HCEC 1CT (cell line): ENCODE measurements around the gene ADA.
"Not testable (repeated sequence)": the region's sequence is repeated elsewhere in the genome, so short reads cannot be mapped to it uniquely, and the experiment has no call there.

Source experiments
- DNase-seq: peaks from one replicate; pipeline ENCODE4 v3.0.0-alpha.2; 2017

ADA gene

DNA sequence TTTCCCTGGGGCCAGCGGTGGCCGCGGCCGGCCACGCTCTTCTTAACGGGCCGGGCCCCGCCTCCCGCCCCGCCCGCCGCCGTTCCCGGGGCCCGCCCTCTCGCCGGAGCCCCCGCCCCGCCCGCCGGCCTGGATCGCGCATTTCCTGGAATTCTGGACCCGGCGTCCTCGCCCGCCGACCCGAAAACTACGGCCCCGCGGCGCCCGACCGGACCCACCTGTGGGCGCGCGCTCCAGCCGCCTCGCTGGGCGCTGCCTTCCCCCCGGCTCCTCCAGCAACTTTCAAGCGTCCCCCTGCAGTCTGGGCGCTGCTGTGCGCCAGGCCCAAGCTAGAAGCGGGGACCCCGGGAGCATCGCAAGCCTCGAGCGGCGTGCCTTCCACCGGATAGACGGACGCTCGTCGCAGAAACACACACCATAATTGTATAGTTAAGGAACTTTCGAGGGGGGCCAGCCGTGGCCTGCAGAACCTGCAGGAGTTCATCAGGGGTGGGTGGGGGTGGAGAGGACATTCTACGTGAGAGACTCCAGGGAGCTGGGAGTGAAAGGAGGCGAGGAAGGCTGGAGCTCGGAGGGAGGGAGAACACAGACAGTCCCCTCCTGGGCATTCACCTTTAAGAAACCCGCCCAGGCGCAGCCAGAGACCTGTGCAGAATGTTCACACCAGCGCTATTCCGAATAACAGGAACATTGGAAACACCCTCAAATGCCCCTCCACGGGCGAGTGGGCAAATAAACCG is at the start of gene ADA:
TSS of gene ADA (minus strand) at position 16 of the 740 bp plus-strand sequence. CDS start 92 bp downstream, outside the sequence.
- peak; percentile 45 for DNase-seq

DNA sequence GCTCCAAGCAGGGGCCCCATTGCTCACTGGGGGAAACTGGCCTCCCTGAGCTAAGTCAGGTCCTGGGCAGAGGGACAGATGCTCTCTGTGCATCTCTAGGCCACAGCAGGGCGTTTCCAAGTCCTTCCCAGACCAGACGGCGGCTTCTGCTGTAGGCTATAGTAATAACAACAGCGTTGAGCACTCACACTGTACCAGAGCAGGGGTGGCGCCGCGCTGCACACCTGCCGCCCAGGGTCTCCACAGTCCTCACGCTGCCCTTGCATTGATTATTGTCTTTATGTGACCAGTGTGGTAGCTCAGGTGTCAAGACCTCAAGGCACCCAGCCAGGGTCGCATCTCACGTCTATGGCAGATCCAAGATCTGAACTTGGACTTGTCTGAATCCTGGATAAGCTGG is 48.8 kb upstream of the ADA start:
- no peak for DNase-seq

DNA sequence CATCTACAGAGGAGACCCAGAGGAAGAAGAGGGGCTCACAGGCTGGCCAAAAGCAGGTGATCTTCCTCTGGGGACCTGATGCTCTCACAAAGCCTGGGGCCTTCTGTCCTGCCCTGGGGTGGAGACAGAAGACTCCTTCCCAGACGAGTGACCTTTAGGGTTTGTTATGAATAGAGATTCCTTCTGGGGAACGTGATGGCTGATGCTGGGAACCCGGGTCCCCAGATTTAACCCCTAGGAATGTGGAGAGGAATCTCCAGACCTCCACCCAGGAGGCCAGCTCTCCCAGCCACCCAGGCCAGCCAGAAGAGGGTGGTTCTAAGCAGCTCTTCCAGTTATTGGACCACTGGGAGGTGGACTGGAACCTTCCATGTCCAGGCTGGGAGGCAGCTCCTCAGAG is 46.9 kb upstream of the ADA start:
- no peak for DNase-seq

DNA sequence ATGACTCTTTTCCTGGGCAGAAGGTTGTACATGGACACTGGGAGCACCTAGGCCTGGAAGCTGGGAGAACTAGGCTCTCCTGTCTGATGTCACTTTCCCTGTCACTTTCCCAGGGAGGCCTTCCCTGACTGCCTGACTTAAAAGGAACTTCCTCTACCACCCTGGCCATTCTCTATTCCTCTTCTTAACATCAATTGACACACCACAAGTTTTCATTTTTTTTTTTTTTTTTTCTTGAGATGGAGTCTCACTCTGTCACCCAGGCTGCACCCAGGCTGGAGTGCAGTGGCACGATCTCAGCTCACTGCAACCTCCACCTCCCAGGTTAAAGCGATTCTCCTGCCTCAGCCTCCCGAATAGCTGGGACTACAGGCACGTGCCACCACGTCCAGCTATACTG is 45.5 kb upstream of the ADA start:
- not testable (repeated sequence) for DNase-seq

GRCh38 chr20:44696315-44696714 is 44.8 kb upstream of the ADA start:
- DNase-seq: peak; percentile 34

GRCh38 chr20:44695674-44696300 is 44.3 kb upstream of the ADA start:
- peak; percentile 44 for DNase-seq

DNA sequence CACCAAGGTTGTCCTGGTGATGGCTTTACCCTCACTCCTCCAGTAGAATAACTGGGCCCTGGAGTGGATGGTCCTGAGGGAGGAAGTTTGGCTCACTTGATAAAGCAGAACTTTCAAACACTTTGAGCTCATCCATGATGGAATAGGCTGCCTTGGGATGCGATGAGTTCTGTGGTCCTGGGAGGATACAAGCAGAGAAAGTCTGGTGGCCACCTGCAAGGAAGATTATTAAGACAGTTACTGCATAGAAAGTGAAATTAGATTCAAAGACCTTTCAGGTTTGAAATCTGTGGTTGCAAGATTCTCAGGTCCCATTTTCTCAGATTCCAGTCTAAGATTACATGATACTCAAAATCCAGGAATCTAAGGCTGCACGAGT is 43.8 kb upstream of the ADA start:
- no peak for DNase-seq

DNA sequence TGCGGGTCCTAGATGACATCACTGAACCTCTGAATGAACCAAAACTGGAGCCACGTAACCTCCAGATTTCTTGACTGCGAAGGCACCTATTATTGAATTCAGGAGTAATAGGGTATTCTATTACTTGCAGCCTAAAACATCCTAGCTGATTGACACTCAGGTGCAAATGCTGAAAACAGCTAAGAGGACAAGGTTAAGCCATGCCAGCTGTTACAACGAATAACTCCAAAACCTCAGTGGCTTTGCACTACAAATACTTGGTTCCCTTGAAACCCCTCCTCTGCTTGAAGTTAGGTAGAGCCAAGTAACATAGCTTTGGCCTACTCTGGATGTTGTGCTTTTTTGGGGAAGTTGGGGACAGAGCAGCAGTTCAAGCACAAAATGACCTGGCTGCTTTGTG is 42.7 kb upstream of the ADA start:
- no peak for DNase-seq

DNA sequence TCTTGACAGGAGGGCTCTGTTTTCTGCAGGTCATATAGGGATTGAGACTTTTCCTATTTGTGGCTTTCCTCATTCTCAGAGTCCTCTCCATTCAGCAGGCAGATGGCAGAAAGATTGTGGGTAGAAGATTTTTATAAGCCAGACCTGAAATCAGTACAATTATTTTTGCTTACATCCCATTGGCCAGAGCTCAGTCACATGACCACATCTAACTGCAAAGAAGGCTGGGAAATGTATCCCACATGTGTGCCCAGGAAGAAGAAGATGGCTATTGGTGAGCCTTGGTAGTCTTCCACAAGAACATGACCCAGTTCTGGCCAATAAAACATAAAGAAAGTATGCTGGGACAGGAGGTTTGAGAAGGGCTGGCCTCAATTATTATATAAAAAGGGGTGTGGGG is 42.1 kb upstream of the ADA start:
- no peak for DNase-seq

DNA sequence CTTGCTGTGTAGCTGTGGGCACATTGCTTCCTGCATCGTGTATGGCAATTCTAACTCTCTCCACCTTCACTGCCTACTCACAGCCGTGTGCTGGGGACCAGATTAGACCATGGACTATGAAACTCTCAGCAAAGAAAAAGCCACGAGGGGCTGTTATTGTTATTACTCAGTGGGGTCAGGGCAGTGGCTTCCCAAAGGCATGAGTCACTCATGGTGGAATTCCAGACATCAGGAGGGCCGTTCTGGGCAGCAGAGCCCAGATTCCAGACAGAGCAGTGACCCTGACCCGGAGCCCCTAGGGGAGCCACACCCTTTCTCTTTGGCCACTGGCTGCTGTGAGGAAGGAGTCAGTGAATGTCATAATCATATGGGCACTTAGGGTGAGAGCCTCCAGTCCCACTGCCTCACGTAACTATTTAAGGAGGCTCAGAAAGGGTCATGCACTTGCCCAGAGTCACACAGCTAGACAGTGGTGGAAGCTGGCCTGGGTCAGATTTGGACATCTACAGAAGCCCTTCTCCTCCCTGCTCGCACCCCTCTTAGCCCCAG is 41.5 kb upstream of the ADA start:
- DNase-seq: peak; percentile 97

GRCh38 chr20:44691424-44692423 is 40.2 kb upstream of the ADA start:
- DNase-seq: no peak

DNA sequence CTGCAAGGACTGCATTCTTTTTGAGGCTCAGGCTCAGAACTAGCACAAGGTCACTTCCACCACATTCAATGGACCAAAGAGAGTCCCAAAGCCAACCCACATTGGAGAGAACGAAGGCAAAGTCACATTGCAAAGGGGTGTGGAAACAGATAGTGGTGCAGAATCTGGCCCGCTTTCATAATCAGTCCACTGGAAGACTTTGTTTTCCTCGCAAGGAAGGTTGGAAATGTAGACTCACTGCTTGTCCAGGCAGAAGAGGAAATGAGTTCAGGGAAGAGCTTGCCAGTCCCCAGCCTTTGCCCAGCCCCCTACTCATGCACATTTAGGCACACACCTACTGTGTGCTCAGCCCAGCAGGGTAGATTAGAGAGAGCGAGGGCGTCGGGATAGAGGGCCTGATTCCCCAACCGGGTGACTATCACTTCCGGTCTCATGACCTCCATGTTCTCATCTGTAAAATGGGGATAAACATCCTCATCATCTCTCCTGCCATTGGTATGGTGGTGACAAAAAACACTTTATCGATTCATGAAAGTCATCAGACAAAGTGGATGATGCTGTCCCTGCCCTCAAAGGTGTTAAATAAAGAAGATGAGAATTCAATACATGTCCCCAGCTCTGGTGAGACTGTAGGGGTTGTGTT is 39.4 kb upstream of the ADA start:
- no peak for DNase-seq

DNA sequence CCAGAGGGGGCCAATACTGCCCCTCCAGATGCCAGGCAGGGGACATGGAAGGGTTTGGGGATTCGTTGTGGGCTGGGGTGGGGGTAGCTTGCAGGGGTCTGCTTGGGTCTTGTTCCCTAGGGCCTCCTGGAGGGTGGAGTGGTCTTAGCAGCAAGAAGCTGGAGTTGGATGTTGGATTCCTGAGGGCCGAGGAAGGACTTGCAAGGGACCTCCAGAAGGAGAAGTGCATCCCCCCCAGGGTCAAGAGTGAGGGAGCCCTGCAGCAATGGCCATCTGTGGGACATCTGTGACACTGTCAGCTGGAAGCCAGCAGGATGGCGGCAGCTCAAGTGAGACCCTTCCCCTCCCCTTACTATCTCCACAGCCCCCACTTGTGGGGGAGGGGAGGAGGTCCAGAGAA is 38.3 kb upstream of the ADA start:
- DNase-seq: no peak

- DNase-seq: no peak
Measured at GRCh38 chr20:44688053-44688625, 36.6 kb upstream of the ADA start.

DNA sequence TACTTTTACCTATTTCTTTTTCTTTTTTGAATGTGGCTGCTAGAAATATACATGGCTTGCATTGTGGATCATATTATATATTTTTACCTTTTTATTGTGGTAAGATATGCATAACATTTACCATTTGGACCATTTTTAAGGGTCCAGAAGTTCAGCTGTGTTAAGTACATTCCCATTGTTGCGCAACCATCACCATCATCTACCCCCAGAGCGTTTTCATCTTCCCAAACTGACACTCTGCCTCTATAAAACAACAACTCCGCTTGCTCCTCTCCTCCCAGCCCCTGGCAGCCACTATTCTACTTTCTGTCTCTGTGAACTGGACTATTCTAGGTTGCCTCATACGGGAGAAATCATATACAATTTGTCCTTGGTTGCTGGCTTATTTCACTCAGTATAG is 35.4 kb upstream of the ADA start:
- no peak for DNase-seq

DNA sequence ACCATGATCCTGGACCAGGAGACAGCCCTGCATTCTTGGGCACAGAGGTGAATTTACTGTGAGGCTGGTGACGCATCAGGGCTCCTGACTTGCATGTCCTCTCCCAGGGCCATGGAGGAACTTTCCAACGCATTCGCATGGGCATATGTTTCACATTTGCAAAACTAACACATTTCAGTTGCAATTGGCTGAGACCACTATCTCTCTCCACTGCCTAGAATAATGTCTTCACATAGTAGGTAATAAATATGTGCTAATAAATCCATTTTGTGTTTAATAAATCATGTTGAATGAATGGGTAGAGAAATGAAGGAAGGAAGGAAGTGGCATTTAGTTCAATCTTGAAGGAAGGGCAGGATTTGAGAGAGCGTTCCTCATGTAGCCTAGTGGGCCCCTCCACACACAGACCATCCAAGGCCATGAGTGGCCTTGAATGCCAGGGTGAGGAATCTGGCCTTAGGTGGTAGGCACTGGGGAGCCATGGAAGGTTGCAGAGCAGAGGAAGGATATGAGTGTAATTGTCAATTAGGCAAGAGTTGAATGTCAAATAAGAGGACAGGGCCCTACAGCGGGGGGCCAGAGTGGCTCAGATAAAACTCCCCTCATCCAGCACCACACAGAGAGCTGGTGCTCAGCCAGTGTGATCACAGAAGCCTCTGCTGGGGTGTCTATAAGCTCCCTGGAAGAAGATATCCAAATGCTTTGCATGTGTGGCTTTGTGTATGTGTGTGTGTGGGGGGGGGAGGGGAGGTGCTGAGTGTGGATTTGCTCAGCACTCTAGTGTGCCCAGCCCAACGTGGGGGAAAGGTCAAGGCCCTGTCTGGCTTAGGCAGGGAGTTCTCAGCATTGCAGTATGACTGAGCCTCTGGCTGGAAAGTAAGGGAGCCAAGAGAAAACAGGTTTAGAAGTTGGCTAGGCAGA is 32.8 kb upstream of the ADA start:
- no peak for DNase-seq

GRCh38 chr20:44683263-44684046 is 32.0 kb upstream of the ADA start:
- peak; percentile 22 for DNase-seq

DNA sequence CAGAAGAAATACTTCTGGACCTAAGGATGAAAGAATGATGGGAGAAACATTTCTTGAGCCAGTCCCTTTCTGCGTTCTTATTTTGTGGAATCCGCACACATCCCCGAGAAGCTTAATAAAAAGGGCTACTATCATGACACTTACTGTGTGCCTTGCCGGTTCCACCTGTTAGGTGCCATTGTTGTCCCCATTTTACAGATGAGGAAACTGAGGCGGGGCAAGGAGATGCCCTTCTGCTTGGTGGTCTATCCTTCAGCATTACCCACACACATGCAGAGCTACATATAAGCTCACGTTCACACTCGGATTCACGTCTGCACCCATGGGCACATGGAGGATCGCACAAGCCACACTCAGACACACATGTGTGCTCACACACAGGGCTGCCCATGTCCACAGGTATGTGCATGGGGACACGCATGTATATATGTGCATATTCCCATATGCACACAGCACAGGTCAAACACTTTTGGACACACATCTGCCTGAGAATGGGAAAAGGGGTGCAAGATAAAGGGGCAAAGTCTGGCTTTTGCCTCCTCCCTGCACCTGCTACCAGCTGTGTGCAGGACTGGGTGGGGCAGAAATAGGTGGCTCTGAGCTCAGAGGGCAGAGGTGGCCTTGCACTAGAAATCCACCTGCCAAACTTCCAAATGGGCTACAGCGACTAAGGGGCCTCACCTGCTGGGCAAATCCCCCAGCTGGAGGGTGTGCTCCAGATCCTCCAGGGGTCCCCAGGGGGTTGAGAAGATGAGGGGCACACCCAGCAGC is 30.5 kb upstream of the ADA start:
- no peak for DNase-seq

- no peak for DNase-seq
Measured at GRCh38 chr20:44678990-44679611, 27.6 kb upstream of the ADA start.
